NT2/D1 (cell line): ENCODE results near the gene LRRN3.

Source experiments
- DNase-seq: peaks from one replicate; pipeline ENCODE4 v3.0.0-alpha.2; 2011; ENCODE audit warnings: low read depth, low spot score
- H3K27me3 ChIP-seq: 2 replicates; pipeline ENCODE4 v1.6.0; 2011; ENCODE audit warnings: mild to moderate bottlenecking; ENCODE audit not compliant: insufficient read length, insufficient read depth
- H3K36me3 ChIP-seq: 2 replicates; pipeline ENCODE4 v1.6.1; 2011; ENCODE audit warnings: mild to moderate bottlenecking, low read length, mixed read lengths; ENCODE audit not compliant: insufficient read depth, insufficient read length
- H3K4me1 ChIP-seq: 2 replicates; pipeline ENCODE4 v1.5.1; 2011; ENCODE audit not compliant: insufficient read depth, insufficient read length
- H3K4me3 ChIP-seq: 2 replicates; pipeline ENCODE4 v1.5.1; 2011; ENCODE audit warnings: low read depth; ENCODE audit not compliant: insufficient read length
- H3K9ac ChIP-seq: 2 replicates; pipeline ENCODE4 v1.6.0; 2011; ENCODE audit warnings: low read depth; ENCODE audit not compliant: insufficient read length
- H3K9me3 ChIP-seq: 2 replicates; pipeline ENCODE4 v1.5.1; 2011; ENCODE audit warnings: mild to moderate bottlenecking, low read length; ENCODE audit not compliant: insufficient read depth
- SUZ12 ChIP-seq: IDR thresholded peaks from 2 replicates; pipeline ENCODE4 v1.6.1; 2011; ENCODE audit not compliant: insufficient read length, insufficient read depth; ENCODE audit errors: extremely low read depth
- YY1 ChIP-seq: IDR thresholded peaks from 2 replicates; pipeline ENCODE4 v1.6.1; 2011; ENCODE audit not compliant: insufficient read length, insufficient read depth
- ZNF274 ChIP-seq: IDR thresholded peaks from 2 replicates; pipeline ENCODE4 v1.6.1; 2011; ENCODE audit warnings: mild to moderate bottlenecking, low read depth, low read length

The LRRN3 gene

DNA sequence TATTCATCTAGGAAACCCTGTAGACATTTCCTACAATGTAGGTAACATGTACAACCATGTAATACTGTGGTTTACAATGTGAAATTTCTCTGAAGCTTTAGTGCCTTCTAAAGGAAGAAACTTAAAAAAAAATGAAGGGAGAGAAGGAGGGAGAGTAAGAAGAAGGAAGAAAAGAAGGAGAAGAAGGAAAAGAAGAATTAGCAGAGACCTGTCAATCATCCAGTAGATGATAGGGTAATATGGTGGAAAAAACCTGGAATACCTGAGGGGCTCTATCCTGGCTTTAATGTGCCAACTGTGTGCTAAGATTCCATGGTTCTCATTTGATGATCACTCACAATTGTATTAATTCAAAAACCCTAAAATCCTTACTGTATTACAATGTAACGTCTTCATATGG is 2.6 kb upstream of the LRRN3 start:
- Histone ChIP-seq H3K4me3 (no peak overlapping the region), H3K4me1 (no peaks in the 10 kb centered on the region), H3K9ac (no peak overlapping the region), H3K27me3 (no peaks in the 10 kb centered on the region), H3K36me3 (no peaks in the 10 kb centered on the region), H3K9me3 (no peaks in the 10 kb centered on the region)
- TF ChIP-seq YY1 (no peak), ZNF274 (no peak), SUZ12 (no peak)
- no peak for DNase-seq

DNA sequence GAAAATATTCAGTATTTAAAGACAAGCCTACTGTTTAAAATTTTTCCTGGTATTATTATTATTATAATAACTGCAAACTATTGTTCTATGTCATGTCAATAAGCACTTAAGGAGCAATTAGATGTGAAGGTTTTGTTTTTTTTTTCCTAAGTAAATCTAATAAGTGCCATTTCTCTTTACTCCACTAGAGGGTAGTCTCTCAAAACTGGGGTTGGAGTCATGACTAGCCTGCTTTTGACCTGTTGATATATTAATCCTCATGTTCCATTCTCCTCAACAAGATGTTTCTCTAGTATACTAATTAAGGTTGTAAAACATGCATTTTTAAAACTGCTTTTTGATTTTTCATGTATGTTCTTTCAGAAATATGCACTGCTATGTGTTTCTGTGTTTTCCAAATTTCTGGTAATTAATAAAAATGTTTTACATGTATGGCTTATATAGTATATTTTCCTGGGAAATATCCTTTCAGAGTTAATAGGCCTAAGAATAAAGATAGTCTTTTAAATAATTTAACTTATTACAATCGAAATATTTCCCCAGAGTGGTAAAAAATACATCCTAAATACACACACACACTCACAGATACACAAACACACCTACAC is 1.0 kb upstream of the LRRN3 start:
- Histone ChIP-seq H3K27me3 (no peaks in the 10 kb centered on the region), H3K36me3 (no peaks in the 10 kb centered on the region), H3K4me1 (no peaks in the 10 kb centered on the region), H3K9ac (no peak overlapping the region), H3K9me3 (no peaks in the 10 kb centered on the region), H3K4me3 (no peak overlapping the region)
- TF ChIP-seq YY1 (no peak), ZNF274 (no peak), SUZ12 (no peak)
- peak; percentile 30 for DNase-seq

DNA sequence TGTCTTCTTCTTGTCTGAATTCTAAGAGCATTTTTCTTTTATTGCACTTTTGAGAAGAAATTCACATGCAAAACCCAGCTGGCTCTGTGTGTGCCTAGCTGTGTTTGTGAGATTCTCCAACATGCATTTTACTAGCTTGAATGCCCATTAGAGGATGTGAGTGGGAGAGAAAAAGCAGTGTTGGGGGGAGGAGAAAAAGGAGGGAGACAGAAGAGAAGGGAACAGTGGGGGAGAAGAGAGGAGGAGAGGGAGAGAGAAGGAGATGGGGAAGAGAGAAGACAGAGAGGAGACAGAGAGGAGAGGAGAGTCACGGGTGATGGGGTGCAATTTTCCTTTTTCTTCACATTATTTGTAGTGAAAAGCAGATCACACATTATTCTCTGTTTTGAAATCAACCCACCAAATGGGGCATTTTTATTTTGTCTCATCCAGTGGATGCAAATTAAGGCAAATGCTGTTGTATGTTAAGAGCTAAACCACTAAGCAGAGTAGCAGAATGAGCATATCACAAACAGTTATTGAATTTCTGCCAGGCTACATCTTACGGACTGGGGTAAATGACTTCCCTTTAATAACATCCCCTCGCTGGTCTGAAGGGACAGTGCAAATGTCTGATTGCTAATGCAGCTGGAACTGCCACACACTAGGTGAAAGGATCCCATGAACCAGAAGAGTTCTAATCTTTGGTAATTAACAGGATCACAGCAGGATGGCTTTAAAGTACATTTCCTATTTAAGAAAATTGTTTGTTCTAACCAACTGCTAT is 849 bp downstream of the LRRN3 start:
- Histone ChIP-seq H3K27me3 (no peaks in the 10 kb centered on the region), H3K4me1 (no peaks in the 10 kb centered on the region), H3K4me3 (no peak overlapping the region), H3K9me3 (no peaks in the 10 kb centered on the region), H3K9ac (no peak overlapping the region), H3K36me3 (no peaks in the 10 kb centered on the region)
- no peak for DNase-seq
- TF ChIP-seq YY1 = no peak
- TF ChIP-seq ZNF274 = no peak
- no peak for TF ChIP-seq SUZ12

DNA sequence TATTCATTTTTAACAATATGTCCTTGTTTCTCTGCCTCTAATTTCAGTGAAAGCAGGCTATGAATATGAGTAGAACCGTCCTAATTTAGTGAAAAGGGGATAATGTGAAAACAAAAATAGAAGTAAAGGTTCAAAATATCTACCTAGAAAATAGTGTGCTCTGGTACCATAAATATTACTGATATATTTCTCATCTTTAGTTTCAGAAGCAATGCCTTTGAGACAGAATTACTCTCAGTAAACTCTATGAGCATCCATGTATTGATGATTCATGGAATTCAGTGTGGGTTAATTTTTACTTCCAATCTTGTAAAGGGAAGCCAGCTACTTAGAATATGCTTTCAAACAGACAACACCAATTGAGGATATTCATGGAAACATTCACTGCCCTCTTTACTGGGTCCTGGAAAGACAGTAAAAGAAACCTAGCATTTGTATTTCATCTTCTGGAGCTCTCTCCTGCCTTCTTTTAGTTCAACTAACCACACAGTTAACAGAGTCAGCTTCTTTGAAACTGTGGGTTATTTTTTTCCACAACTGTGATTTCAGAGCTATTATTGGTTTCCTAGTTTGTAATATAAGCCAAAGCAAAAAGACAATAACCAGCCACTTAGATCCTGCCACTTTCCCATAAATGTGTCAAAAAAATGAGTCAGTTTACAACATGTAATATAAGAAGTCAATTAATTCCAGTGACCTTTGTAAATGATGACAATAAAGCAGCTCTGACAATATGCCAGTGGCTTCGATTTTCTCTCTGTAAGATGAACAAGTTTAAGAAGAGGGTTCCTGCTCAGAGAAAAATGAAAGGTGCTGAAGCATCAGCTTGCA is 1.7 kb downstream of the LRRN3 start:
- Histone ChIP-seq H3K9ac (no peak overlapping the region), H3K4me1 (no peaks in the 10 kb centered on the region), H3K9me3 (no peaks in the 10 kb centered on the region), H3K4me3 (no peak overlapping the region), H3K27me3 (no peaks in the 10 kb centered on the region), H3K36me3 (no peaks in the 10 kb centered on the region)
- TF ChIP-seq ZNF274 (no peak), YY1 (no peak), SUZ12 (no peak)
- DNase-seq = no peak

DNA sequence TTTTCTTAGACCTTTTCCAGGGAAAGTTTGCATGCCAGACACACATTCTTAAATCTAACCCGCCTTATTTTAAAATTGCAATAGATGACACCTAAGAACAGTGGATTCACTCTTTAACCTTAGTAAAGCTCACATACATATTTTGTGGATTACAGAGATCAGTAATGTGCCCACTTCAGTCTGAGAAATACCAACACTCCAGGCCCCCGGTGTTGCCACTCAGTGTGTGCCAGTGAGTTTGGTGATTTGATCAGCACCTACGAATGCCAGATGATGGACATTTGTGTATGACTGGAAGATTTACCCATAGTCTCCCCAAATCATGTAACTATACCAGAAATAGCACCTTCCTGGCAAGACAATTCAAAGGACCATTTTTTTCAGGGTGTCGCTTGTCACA is 2.6 kb downstream of the LRRN3 start:
- no peak for TF ChIP-seq YY1
- TF ChIP-seq ZNF274 = no peak
- TF ChIP-seq SUZ12 = no peak
- DNase-seq = no peak
- no peak overlapping the region for H3K9ac ChIP-seq
- H3K4me1 ChIP-seq = no peaks in the 10 kb centered on the region
- H3K36me3 ChIP-seq = no peaks in the 10 kb centered on the region
- no peak overlapping the region for H3K4me3 ChIP-seq
- no peaks in the 10 kb centered on the region for H3K9me3 ChIP-seq
- no peaks in the 10 kb centered on the region for H3K27me3 ChIP-seq

DNA sequence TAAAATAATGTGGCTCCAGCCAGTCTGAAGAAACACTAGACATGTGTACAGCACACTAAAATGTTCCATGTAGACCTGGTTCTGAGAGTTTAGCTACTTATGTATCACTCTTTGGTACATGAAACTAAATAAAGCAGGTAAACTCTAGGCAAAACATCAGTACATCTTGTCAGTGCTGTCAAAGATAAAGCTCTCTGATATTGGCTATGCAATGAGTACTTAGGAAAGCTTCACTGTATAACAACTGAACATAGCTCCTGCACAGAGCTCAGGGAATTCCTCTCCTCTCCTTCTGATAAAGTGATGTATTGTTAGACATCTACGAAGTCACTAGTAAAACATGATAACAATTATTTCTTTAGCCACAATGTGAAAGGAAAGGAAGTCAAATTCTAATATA is 3.5 kb downstream of the LRRN3 start:
- H3K36me3 ChIP-seq = no peaks in the 10 kb centered on the region
- no peak overlapping the region for H3K9ac ChIP-seq
- H3K4me1 ChIP-seq = no peaks in the 10 kb centered on the region
- no peaks in the 10 kb centered on the region for H3K27me3 ChIP-seq
- TF ChIP-seq SUZ12 (no peak), YY1 (no peak), ZNF274 (no peak)
- H3K9me3 ChIP-seq = no peaks in the 10 kb centered on the region
- H3K4me3 ChIP-seq = no peak overlapping the region
- DNase-seq = no peak

DNA sequence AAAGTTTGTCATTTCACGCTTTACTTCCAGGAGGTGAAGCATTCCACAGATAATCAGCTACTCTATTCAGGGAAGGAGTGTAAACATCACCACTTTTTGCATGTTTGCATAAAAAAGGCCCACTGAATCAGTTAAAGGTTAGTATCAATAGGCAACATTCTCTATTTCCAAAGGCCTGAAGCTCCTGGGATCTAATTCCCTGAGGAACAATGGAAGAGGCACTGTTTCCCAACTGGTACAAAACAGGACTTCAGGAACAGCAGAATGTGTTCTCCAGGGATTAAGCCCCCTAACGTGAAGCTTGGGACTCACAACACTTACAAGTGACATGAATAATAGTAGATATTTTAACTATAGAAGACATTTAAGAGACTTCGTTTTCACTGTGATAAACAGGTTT is 6.1 kb downstream of the LRRN3 start:
- Histone ChIP-seq H3K27me3 (no peaks in the 10 kb centered on the region), H3K4me3 (no peak overlapping the region), H3K9me3 (no peaks in the 10 kb centered on the region), H3K4me1 (no peaks in the 10 kb centered on the region), H3K9ac (no peak overlapping the region), H3K36me3 (no peaks in the 10 kb centered on the region)
- peak; percentile 92 for DNase-seq
- no peak for TF ChIP-seq YY1
